Measurements from ENCODE around the gene YPEL1.
"Not testable (repeated sequence)": the region's sequence is repeated elsewhere in the genome, so short reads cannot be mapped to it uniquely, and the experiment has no call there.

Gene YPEL1

DNA sequence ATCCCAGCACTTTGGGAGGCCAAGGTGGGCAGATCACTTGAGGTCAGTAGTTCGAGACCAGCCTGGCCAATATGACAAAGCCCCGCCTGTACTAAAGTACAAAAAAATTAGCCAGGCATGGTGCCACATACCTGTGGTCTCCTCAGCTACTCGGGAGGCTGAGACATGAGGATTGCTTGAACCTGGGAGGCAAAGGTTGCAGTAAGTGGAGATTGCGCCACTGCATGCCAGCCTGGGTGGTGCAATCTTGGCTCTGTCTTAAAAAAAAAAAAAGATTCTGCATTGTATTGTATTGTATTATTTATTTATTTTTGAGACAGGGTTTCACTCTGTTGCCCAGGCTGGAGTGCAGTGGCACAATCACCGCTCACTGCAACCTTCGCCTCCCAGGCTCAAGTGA, 9.3 kb upstream of the YPEL1 start:
- not testable (repeated sequence) for H3K9me3 ChIP-seq (ENCODE audit: control insufficient read depth, insufficient read depth, low read length); H3K36me3 ChIP-seq (ENCODE audit: control insufficient read depth, insufficient read depth, low read length); H3K9ac ChIP-seq (ENCODE audit: low read depth, low read length); H3K4me3 ChIP-seq (ENCODE audit: low read depth, low read length); H3K27me3 ChIP-seq (ENCODE audit: control insufficient read depth, insufficient read depth, low read length); H3K4me1 ChIP-seq (ENCODE audit: control insufficient read depth, insufficient read depth, low read length)

DNA sequence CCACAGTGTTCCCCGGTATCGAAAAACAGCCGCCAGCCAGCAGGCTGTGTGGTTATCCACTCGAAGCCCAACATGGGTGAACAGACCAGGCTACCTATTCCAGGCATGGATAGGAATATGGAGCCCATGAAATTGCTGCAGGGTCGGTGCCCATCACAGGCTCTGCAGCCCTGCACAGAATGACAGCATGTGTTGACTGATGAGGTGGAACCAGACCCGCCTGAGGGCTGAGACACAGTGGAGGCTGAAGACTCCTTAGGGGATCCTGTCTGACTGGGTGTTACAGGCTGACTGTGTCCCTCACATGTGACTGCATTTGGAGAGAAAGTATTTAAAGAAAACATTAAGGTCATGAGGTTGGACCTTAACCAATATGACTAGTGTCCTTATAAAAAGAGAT, 6.2 kb upstream of the YPEL1 start:
- Histone ChIP-seq H3K4me3 (ENCODE audit: low read depth, low read length) (no peak overlapping the region), H3K36me3 (ENCODE audit: control insufficient read depth, insufficient read depth, low read length) (no peaks in the 10 kb centered on the region), H3K27me3 (ENCODE audit: control insufficient read depth, insufficient read depth, low read length) (peaks cover 11% of the 10 kb centered on the region), H3K9me3 (ENCODE audit: control insufficient read depth, insufficient read depth, low read length) (no peaks in the 10 kb centered on the region), H3K9ac (ENCODE audit: low read depth, low read length) (no peak overlapping the region), H3K4me1 (ENCODE audit: control insufficient read depth, insufficient read depth, low read length) (peaks cover 6% of the 10 kb centered on the region)

DNA sequence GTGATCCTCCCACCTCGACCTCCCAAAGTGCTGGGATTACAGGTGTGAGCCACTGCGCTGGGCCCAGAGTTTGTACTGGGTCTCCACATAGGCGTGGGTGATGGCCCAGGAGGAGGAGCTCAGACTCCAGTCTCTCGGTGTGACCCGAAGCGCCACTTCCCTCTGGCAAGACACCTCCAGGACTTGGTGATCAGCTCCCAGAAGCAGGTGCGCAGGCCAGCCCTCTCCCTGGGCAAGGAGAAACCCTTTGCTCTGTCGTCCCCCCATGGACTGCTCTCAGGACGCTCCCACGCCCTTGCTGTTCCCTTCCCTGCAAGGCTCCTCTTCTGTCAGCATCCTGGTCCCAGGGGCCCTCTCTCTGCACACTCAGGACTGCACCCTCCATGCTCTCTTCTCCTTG, 5.5 kb upstream of the YPEL1 start:
- Histone ChIP-seq H3K4me1 (ENCODE audit: control insufficient read depth, insufficient read depth, low read length) (peaks cover 6% of the 10 kb centered on the region), H3K27me3 (ENCODE audit: control insufficient read depth, insufficient read depth, low read length) (peaks cover 12% of the 10 kb centered on the region)

DNA sequence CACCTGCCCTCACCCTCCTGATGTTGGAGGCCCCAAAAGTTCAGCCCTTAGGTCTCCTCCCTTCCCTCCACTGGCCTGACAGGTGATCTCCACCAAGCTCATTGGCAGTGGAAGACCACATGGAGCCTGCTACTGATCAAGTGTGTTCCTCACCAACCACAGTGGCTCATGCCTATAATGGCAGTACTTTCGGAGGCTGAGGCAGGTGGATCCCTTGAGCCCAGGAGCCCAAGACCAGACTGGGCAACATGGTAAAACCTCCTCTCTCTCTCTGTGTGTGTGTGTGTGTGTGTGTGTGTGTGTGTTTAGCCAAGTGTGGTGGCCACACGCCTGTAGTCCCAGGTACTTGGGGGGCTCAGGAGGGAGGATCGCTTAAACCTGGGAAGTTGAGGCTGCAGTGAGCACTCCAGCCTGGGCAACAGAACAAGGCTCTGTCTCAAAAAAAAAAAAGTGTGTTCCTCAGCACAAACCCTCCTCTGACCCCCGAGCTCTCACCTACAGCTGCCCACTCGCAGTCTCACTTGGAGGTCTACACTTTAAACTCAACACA, 4.3 kb upstream of the YPEL1 start:
- Histone ChIP-seq H3K27me3 (ENCODE audit: control insufficient read depth, insufficient read depth, low read length) (peaks cover 12% of the 10 kb centered on the region), H3K36me3 (ENCODE audit: control insufficient read depth, insufficient read depth, low read length) (no peaks in the 10 kb centered on the region), H3K4me3 (ENCODE audit: low read depth, low read length) (no peak overlapping the region), H3K9me3 (ENCODE audit: control insufficient read depth, insufficient read depth, low read length) (no peaks in the 10 kb centered on the region), H3K4me1 (ENCODE audit: control insufficient read depth, insufficient read depth, low read length) (peaks cover 6% of the 10 kb centered on the region), H3K9ac (ENCODE audit: low read depth, low read length) (no peak overlapping the region)

More for the DNA sequence above, 5.5 kb upstream of the YPEL1 start:
- Histone ChIP-seq H3K36me3 (ENCODE audit: control insufficient read depth, insufficient read depth, low read length) (no peaks in the 10 kb centered on the region), H3K9me3 (ENCODE audit: control insufficient read depth, insufficient read depth, low read length) (no peaks in the 10 kb centered on the region), H3K9ac (ENCODE audit: low read depth, low read length) (no peak overlapping the region), H3K4me3 (ENCODE audit: low read depth, low read length) (no peak overlapping the region)

DNA sequence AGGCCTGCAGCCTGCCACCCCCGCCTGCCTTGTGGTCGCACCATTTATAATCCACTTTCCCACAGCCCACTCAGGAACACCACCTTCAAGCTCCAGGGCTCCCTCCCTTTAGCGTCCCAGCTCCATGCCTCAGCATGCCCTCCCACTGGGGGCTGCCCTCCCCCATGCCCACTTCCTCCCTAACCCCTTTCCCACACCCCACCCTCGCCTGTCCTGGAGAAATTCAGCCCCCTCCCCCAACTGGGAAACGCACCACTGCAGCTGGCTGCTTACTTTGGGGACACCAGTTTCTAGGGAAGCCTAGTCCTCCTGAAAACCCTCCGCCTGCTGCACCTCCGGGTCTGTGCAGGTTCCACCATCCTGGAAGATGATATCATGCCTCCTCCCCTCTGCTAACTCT, 3.4 kb upstream of the YPEL1 start:
- no peaks in the 10 kb centered on the region for H3K9me3 ChIP-seq (ENCODE audit: control insufficient read depth, insufficient read depth, low read length)
- H3K4me3 ChIP-seq (ENCODE audit: low read depth, low read length) = no peak overlapping the region
- H3K9ac ChIP-seq (ENCODE audit: low read depth, low read length) = no peak overlapping the region
- no peaks in the 10 kb centered on the region for H3K36me3 ChIP-seq (ENCODE audit: control insufficient read depth, insufficient read depth, low read length)
- H3K27me3 ChIP-seq (ENCODE audit: control insufficient read depth, insufficient read depth, low read length) = peaks cover 17% of the 10 kb centered on the region
- H3K4me1 ChIP-seq (ENCODE audit: control insufficient read depth, insufficient read depth, low read length) = peaks cover 6% of the 10 kb centered on the region

DNA sequence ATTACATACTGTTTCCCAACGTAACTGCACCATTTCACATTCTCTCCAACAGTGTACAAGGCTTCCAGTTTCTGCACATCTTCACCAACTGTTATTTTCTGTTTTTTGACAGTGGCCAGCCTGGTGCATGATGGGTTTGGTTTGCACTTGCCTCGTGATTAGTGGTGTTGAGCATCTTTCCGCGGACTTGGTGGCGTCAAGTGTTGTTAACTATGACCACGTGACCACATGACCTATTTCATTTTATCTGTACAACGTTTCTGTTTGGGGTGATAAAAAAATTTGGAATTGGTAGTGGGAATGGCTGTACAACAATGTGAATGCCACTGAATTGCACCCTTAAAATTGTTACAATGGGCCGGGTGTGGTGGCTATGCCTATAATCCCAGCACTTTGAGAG, 2.5 kb upstream of the YPEL1 start:
- H3K27me3 ChIP-seq (ENCODE audit: control insufficient read depth, insufficient read depth, low read length) = peaks cover 17% of the 10 kb centered on the region
- H3K4me3 ChIP-seq (ENCODE audit: low read depth, low read length) = no peak overlapping the region
- H3K9me3 ChIP-seq (ENCODE audit: control insufficient read depth, insufficient read depth, low read length) = no peaks in the 10 kb centered on the region
- H3K4me1 ChIP-seq (ENCODE audit: control insufficient read depth, insufficient read depth, low read length) = peaks cover 6% of the 10 kb centered on the region
- no peaks in the 10 kb centered on the region for H3K36me3 ChIP-seq (ENCODE audit: control insufficient read depth, insufficient read depth, low read length)
- H3K9ac ChIP-seq (ENCODE audit: low read depth, low read length) = no peak overlapping the region

DNA sequence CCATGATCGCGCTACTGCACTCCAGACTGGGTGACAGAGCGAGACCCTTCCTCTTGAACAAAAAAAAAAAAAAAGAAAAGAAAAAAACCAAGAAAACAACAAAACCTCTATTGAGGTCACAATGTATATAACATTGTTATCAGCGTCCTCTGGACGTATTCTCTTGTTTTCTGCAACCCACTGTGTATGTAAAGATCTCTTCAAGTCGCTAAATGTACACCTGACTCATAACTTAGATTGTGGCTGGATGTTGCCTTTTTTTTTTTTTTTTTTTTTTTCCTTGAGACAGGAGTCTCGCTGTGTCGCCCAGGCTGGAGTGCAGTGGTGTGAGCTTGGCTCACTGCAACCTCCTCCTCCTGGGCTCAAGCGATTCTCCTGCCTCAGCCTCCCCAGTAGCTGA, 1.4 kb upstream of the YPEL1 start:
- Histone ChIP-seq H3K4me3 (ENCODE audit: low read depth, low read length) (no peak overlapping the region), H3K9me3 (ENCODE audit: control insufficient read depth, insufficient read depth, low read length) (no peaks in the 10 kb centered on the region), H3K4me1 (ENCODE audit: control insufficient read depth, insufficient read depth, low read length) (peaks cover 6% of the 10 kb centered on the region), H3K36me3 (ENCODE audit: control insufficient read depth, insufficient read depth, low read length) (no peaks in the 10 kb centered on the region), H3K27me3 (ENCODE audit: control insufficient read depth, insufficient read depth, low read length) (peaks cover 17% of the 10 kb centered on the region), H3K9ac (ENCODE audit: low read depth, low read length) (no peak overlapping the region)

DNA sequence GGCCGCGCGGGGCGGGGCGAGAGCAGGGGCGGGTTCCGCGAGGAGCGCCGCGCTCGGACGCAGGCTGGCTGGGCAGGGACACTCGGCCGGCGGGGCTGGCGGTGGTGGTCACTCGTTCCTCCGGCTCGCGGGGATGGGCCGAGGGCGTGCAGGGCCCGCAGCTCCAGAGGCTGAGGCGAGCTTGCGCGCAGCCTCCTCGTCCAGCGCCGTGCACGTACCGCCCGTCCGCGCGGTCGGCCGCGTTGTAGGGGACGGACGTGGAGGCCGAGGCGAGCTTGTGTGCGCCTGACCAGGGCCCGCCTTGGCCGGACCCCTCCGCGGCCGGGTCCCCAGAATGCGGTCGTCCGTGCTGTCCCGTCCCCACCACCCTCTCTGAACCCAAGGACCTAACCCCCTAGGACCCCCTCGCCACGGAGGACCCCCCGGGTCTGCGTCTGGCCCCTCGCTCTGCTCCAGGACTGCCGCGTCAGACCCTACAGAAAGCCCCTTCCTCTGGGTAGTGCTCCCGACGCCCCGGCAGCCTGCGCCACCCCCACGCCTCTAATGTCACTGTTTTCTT, 569 bp upstream of the YPEL1 start:
- Histone ChIP-seq H3K36me3 (ENCODE audit: control insufficient read depth, insufficient read depth, low read length) (no peaks in the 10 kb centered on the region), H3K9me3 (ENCODE audit: control insufficient read depth, insufficient read depth, low read length) (no peaks in the 10 kb centered on the region), H3K27me3 (ENCODE audit: control insufficient read depth, insufficient read depth, low read length) (peaks cover 17% of the 10 kb centered on the region), H3K4me3 (ENCODE audit: low read depth, low read length) (peak overlapping the region; percentile 65), H3K4me1 (ENCODE audit: control insufficient read depth, insufficient read depth, low read length) (peaks cover 6% of the 10 kb centered on the region), H3K9ac (ENCODE audit: low read depth, low read length) (no peak overlapping the region)

DNA sequence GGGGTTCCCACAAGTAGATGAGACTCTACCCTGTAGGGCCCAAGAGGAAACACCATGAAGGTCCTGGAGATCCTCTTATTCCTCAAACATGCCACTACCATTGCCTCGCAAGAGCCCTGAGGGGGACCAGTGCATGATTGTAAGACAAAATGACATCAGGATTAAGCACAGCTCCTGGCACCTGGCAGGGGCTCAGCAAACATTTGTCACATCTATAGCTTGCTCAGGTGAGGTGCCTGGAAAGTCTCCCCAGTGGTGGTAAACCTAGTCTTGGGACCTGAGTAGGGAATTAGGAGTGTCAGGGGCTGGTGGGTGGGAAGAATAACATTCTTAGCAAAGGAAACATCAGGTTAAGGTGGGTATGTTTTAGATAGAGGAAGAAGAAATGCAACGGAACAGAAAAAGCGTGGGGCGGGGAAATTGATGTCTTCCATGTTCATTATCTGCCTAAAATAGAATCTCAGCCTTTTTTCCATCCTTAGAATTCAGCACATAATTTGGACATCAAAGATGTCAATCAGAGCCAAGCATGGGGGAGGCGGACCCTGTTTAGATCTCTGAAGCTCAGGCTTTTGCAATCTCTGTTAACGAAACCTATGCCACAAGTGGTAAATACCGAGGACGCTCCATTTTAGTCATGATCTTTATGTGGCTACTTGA, 924 bp downstream of the YPEL1 start:
- H3K9ac ChIP-seq (ENCODE audit: low read depth, low read length) = peak overlapping the region; percentile 65
- H3K9me3 ChIP-seq (ENCODE audit: control insufficient read depth, insufficient read depth, low read length) = no peaks in the 10 kb centered on the region
- peak overlapping the region; percentile 79 for H3K4me3 ChIP-seq (ENCODE audit: low read depth, low read length)
- no peaks in the 10 kb centered on the region for H3K36me3 ChIP-seq (ENCODE audit: control insufficient read depth, insufficient read depth, low read length)
- H3K4me1 ChIP-seq (ENCODE audit: control insufficient read depth, insufficient read depth, low read length) = peaks cover 6% of the 10 kb centered on the region
- peaks cover 17% of the 10 kb centered on the region for H3K27me3 ChIP-seq (ENCODE audit: control insufficient read depth, insufficient read depth, low read length)

DNA sequence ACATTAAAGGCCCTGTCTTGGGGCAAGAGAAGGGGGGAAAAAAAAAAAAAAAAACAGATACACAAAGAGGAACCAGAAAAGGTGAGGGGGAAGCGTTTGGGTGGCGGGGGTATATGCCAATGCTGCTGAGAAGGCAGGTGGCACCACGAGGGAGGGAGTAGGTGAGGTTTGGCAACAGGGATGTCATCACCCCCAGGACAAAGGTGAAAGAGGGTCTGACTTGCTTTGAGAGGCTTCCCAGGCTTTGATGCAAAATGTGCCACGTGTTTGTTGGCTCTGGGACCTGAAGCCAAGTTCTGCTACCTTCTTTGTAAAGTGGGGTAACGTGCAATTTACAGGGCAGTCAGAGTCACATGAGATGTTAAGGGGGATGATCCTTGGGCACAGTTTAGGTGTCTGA, 4.1 kb downstream of the YPEL1 start:
- Histone ChIP-seq H3K9me3 (ENCODE audit: control insufficient read depth, insufficient read depth, low read length) (no peaks in the 10 kb centered on the region), H3K36me3 (ENCODE audit: control insufficient read depth, insufficient read depth, low read length) (no peaks in the 10 kb centered on the region), H3K27me3 (ENCODE audit: control insufficient read depth, insufficient read depth, low read length) (peaks cover 5% of the 10 kb centered on the region), H3K9ac (ENCODE audit: low read depth, low read length) (no peak overlapping the region), H3K4me1 (ENCODE audit: control insufficient read depth, insufficient read depth, low read length) (no peaks in the 10 kb centered on the region), H3K4me3 (ENCODE audit: low read depth, low read length) (no peak overlapping the region)

DNA sequence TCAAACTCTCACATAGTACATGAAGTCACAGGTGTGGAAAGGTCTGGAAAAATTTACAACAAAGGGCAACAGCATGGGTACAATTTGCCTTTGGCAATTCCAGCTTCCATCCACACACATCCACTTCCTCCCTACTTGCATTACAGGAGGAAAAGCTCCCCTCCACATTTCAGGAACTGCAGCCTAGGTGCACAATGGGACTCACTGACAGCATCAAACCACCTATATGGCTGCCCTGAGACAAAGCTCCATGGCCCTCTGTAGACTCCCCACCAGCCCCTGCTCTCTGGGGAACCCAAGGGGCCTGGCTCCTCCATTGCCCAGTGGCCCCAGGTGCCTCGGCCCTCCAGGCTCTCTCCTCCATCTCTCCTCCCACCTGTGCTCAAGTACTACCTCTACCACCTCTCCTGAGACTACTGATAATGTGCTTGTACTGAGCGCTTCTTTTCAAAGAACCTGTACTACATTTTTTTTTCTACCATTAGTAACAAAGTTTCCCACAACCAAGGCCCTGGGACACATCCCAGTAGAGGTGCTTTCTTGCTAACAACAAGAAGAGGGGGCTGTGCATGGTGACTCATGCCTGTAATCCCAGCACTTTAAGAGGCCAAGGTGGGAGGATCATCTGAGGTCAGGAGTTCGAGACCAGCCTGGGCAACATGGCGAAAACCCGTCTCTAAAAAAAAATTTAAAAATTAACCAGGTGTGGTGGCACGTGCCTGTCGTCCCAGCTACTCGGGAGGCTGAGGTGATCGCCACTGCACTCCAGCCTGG, 4.9 kb downstream of the YPEL1 start:
- no peak overlapping the region for H3K4me3 ChIP-seq (ENCODE audit: low read depth, low read length)
- H3K27me3 ChIP-seq (ENCODE audit: control insufficient read depth, insufficient read depth, low read length) = peaks cover 5% of the 10 kb centered on the region

DNA sequence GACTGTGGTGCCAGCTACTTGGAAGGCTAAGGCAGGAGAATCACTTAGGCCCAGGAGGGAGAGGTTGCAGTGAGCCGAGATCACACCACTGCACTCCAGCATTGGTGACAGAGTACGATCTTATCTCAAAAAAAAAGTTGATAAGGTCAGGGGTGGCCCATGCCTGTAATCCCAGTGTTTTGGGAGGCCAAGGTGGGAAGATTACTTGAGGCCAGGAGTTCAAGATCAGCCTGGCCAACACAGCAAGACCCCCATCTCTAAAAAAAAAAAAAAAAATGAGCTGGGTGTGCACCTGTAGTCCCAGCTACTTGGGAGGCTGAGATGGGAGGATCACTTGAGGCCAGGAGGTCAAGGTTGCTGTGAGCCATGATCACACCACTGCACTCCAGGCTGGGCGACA, 6.4 kb downstream of the YPEL1 start:
- not testable (repeated sequence) for H3K4me3 ChIP-seq (ENCODE audit: low read depth, low read length); H3K9ac ChIP-seq (ENCODE audit: low read depth, low read length); H3K9me3 ChIP-seq (ENCODE audit: control insufficient read depth, insufficient read depth, low read length); H3K27me3 ChIP-seq (ENCODE audit: control insufficient read depth, insufficient read depth, low read length); H3K36me3 ChIP-seq (ENCODE audit: control insufficient read depth, insufficient read depth, low read length); H3K4me1 ChIP-seq (ENCODE audit: control insufficient read depth, insufficient read depth, low read length)

More for the DNA sequence above, 4.9 kb downstream of the YPEL1 start:
- no peaks in the 10 kb centered on the region for H3K36me3 ChIP-seq (ENCODE audit: control insufficient read depth, insufficient read depth, low read length)
- H3K9ac ChIP-seq (ENCODE audit: low read depth, low read length) = no peak overlapping the region
- peaks cover 2% of the 10 kb centered on the region for H3K4me1 ChIP-seq (ENCODE audit: control insufficient read depth, insufficient read depth, low read length)
- no peaks in the 10 kb centered on the region for H3K9me3 ChIP-seq (ENCODE audit: control insufficient read depth, insufficient read depth, low read length)
